IMR-90 (cell line): ENCODE measurements around the gene ZNF506. TPM values are rescaled to one million over a fixed set of nuclear protein-coding genes. Genes with fewer than 3 reads are reported as not detected.
"Not testable (repeated sequence)": the region's sequence is repeated elsewhere in the genome, so short reads cannot be mapped to it uniquely, and the experiment has no call there.

Source experiments
- ATAC-seq: fragments of 200-7000 bp; cut with Tn5 transposase; 2 replicates; pipeline ENCODE4 v1.9.1; 2020; ENCODE audit warnings: low read depth, mild to moderate bottlenecking, moderate library complexity
- BruUV-seq: library from RNA; stranded (reverse); fragments of 400-500 nt; replicated peaks from 2 replicates; lab custom pipeline; 2021; lab: Mats Ljungman, UMichigan
- CTCF ChIA-PET: fragments of 300-600 bp; formaldehyde crosslinking; extraction: SDS; loops from one replicate; lab custom pipeline; 2021; ENCODE audit warnings: antibody characterized with exemption; lab: Yijun Ruan, JAX
- POLR2A ChIA-PET: fragments of 300-600 bp; sonication (Branson Sonifier 250); formaldehyde crosslinking; loops from one replicate; lab custom pipeline; 2022; ENCODE audit warnings: antibody characterized with exemption; ENCODE audit not compliant: unreplicated experiment; lab: Charles Lee
- DNase-seq: peaks from one replicate; pipeline ENCODE4 v3.0.0; 2013
- H2AFZ ChIP-seq: replicated peaks from 2 replicates; pipeline ENCODE3; 2013; ENCODE audit warnings: low read length, mild to moderate bottlenecking; ENCODE audit not compliant: poor library complexity
- H2AK5ac ChIP-seq: 2 replicates; pipeline ENCODE4 v1.6.1; 2013; ENCODE audit warnings: low read depth, low read length, inconsistent platforms
- H2AK9ac ChIP-seq: replicated peaks from 2 replicates; pipeline ENCODE3; 2013; ENCODE audit warnings: mild to moderate bottlenecking, low read depth, low read length, moderate library complexity; ENCODE audit not compliant: poor library complexity
- H2BK120ac ChIP-seq: 2 replicates; pipeline ENCODE4 v1.6.1; 2013; ENCODE audit warnings: low read depth, low read length, inconsistent platforms
- H2BK15ac ChIP-seq: 3 replicates; pipeline ENCODE4 v1.6.1; 2013; ENCODE audit warnings: low read depth, low read length, inconsistent platforms
- H2BK20ac ChIP-seq: 2 replicates; pipeline ENCODE4 v1.6.1; 2013; ENCODE audit warnings: low read depth, mild to moderate bottlenecking, inconsistent platforms, low read length, moderate library complexity
- H2BK5ac ChIP-seq: 2 replicates; pipeline ENCODE4 v1.6.1; 2013; ENCODE audit warnings: mild to moderate bottlenecking, low read depth, low read length, inconsistent platforms; ENCODE audit not compliant: poor library complexity, severe bottlenecking
- H3K14ac ChIP-seq: replicated peaks from 2 replicates; pipeline ENCODE4 v1.6.1; 2013; ENCODE audit warnings: low read depth, low read length, inconsistent platforms
- H3K18ac ChIP-seq: 2 replicates; pipeline ENCODE4 v1.6.1; 2013; ENCODE audit warnings: low read depth, low read length, control low read depth
- H3K23ac ChIP-seq: 2 replicates; pipeline ENCODE4 v1.6.1; 2013; ENCODE audit warnings: low read depth, low read length, inconsistent platforms
- H3K27ac ChIP-seq: 2 replicates; pipeline ENCODE4 v1.5.1; 2013; ENCODE audit warnings: mild to moderate bottlenecking, control low read depth, low read length; ENCODE audit not compliant: insufficient read depth
- H3K27me3 ChIP-seq: 2 replicates; pipeline ENCODE4 v1.6.1; 2013; ENCODE audit warnings: low read length; ENCODE audit not compliant: control insufficient read depth, insufficient read depth
- H3K36me3 ChIP-seq: 2 replicates; pipeline ENCODE4 v1.6.1; 2013; ENCODE audit warnings: low read length, mixed read lengths; ENCODE audit not compliant: control insufficient read depth, insufficient read depth
- H3K4ac ChIP-seq: 2 replicates; pipeline ENCODE4 v1.6.1; 2013; ENCODE audit warnings: low read depth, low read length, inconsistent platforms
- H3K4me1 ChIP-seq: 2 replicates; pipeline ENCODE4 v1.6.1; 2013; ENCODE audit warnings: low read length, mixed read lengths; ENCODE audit not compliant: control insufficient read depth, insufficient read depth
- H3K4me2 ChIP-seq: 2 replicates; pipeline ENCODE4 v1.6.1; 2013; ENCODE audit warnings: low read depth, mild to moderate bottlenecking, control low read depth, low read length, moderate library complexity
- H3K4me3 ChIP-seq: 2 replicates; pipeline ENCODE4 v1.5.1; 2013; ENCODE audit warnings: low read depth, mild to moderate bottlenecking, control low read depth, low read length, moderate library complexity; ENCODE audit not compliant: insufficient read depth
- H3K56ac ChIP-seq: 2 replicates; pipeline ENCODE4 v1.6.1; 2013; ENCODE audit warnings: low read length, inconsistent platforms; ENCODE audit not compliant: insufficient read depth; ENCODE audit errors: extremely low read depth
- H3K79me1 ChIP-seq, 2 experiments: 2 replicates each; pipeline ENCODE4 v1.6.1; 2013; ENCODE audit warnings: low read length in 2 of 2, inconsistent platforms in 1 of 2, low read depth in 1 of 2
- H3K9ac ChIP-seq: 2 replicates; pipeline ENCODE4 v1.6.1; 2013; ENCODE audit warnings: low read depth, low read length, control low read depth
- H3K9me1 ChIP-seq: 2 replicates; pipeline ENCODE4 v1.6.1; 2013; ENCODE audit warnings: low read length, inconsistent platforms; ENCODE audit not compliant: insufficient read depth
- H3K9me3 ChIP-seq: 2 replicates; pipeline ENCODE4 v1.6.1; 2013; ENCODE audit warnings: low read length; ENCODE audit not compliant: control insufficient read depth, insufficient read depth
- H4K20me1 ChIP-seq: 2 replicates; pipeline ENCODE4 v1.6.1; 2013; ENCODE audit warnings: low read length, inconsistent platforms; ENCODE audit not compliant: insufficient read depth
- H4K5ac ChIP-seq: 2 replicates; pipeline ENCODE4 v1.6.1; 2013; ENCODE audit warnings: mild to moderate bottlenecking, low read depth, low read length, control low read depth
- H4K8ac ChIP-seq, 2 experiments: 2 replicates each; pipeline ENCODE4 v1.6.1; 2013; ENCODE audit warnings: low read depth in 2 of 2, low read length in 2 of 2, control low read depth in 1 of 2, inconsistent platforms in 1 of 2
- H4K91ac ChIP-seq: 2 replicates; pipeline ENCODE4 v1.6.1; 2013; ENCODE audit warnings: low read depth, low read length, inconsistent platforms; ENCODE audit not compliant: insufficient read depth
- WGBS, 2 experiments: methylation state at CpG; one replicate each; pipeline versions ENCODE4 v1.1.5 to v1.1.7; 2013; ENCODE audit warnings: missing lambda C conversion rate in 2 of 2; ENCODE audit not compliant: insufficient read length in 1 of 2; ENCODE audit errors: extremely low coverage in 2 of 2; 5-methylcytosine and 5-hydroxymethylcytosine counted together
- dilution Hi-C: fragments of 300-500 bp; cut with HindIII; formaldehyde crosslinking; loops from one replicate; pipeline ENCODE4 v1.14.3; 2018; ENCODE audit warnings: low sequenced_read_pairs; ENCODE audit not compliant: unreplicated experiment
- in situ Hi-C: fragments of 300-500 bp; cut with MboI; formaldehyde crosslinking; loops from 3 replicates; pipeline ENCODE4 v1.14.3; 2019; ENCODE audit warnings: low sequenced_read_pairs, inconsistent platforms, mixed read lengths
- intact Hi-C: fragments of 100-400 bp; cut with micrococcal nuclease; formaldehyde crosslinking; loops from 2 replicates; pipeline ENCODE4 v1.10.0; 2022
- polyA plus RNA-seq, 3 experiments: library from polyadenylated mRNA; depleted of rRNA; stranded (reverse); fragments of >200 nt; gene quantifications; 2 replicates each; pipeline ENCODE4 v1.2.3, GENCODE V29; 2012; ENCODE audit warnings: low replicate concordance in 1 of 3
- total RNA-seq: library from RNA; depleted of rRNA; stranded (reverse); fragments of >200 nt; gene quantifications from 2 replicates; pipeline ENCODE4 v1.2.3, GENCODE V29; 2012

The ZNF506 gene
- total and polyA plus RNA-seq, 2 of the 4 experiments (the other 2 are of a cell fraction) = 2.4 to 6.1 TPM

DNA sequence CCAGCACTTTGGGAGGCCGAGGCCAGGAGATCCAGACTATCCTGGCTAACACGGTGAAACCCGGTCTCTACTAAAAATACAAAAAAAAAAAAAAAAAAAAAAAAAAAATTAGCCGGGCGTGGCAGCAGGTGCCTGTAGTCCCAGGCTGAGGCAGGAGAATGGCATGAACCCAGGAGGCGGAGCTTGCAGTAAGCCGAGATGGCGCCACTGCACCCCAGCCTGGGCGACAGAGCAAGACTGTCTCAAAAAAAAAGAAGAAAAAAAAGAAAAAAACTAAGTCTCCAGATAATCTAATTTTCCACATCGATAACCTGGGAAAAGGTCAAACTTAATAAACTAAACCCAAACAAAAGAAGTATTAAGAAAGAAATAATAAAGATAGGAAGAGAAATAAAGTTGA lies 49.6 kb downstream of the ZNF506 start:
- H2AK5ac ChIP-seq, BruUV-seq, CTCF ChIA-PET, H3K9me3 ChIP-seq, dilution Hi-C loops, H3K4ac ChIP-seq, H3K18ac ChIP-seq, H2BK15ac ChIP-seq, H2AK9ac ChIP-seq, H3K23ac ChIP-seq, H3K4me1 ChIP-seq, H3K27me3 ChIP-seq, H4K8ac ChIP-seq, H4K5ac ChIP-seq, DNase-seq, intact Hi-C loops, H4K20me1 ChIP-seq, H3K9me1 ChIP-seq, H3K4me2 ChIP-seq, in situ Hi-C loops, H3K4me3 ChIP-seq, H3K27ac ChIP-seq, H3K14ac ChIP-seq, H2BK120ac ChIP-seq, H3K36me3 ChIP-seq, H3K79me1 ChIP-seq, H2BK20ac ChIP-seq, H2AFZ ChIP-seq, ATAC-seq, H4K91ac ChIP-seq, H3K9ac ChIP-seq, POLR2A ChIA-PET, H2BK5ac ChIP-seq, H3K56ac ChIP-seq: not testable (repeated sequence)
- no CpG with 5 or more reads among the region's 10 CpGs for WGBS, 2 experiments

DNA sequence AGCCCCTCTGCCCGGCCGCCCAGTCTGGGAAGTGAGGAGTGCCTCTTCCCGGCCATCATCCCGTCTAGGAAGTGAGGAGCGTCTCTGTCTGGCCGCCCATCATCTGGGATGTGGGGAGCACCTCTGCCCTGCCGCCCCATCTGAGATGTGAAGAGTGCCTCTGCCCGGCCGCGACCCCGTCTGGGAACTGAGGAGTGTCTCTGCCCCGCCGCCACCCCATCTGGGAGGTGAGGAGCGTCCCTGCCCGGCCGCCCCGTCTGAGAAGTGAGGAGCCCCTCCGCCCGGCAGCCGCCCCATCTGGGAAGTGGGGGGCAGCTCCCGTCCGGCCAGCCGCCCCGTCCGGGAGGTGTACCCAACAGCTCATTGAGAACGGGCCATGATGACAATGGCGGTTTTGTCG lies 51.6 kb downstream of the ZNF506 start:
- H3K9ac ChIP-seq, H4K20me1 ChIP-seq, H3K56ac ChIP-seq, H2BK5ac ChIP-seq, BruUV-seq, H3K4me2 ChIP-seq, intact Hi-C loops, H3K4me1 ChIP-seq, H4K8ac ChIP-seq, H3K27me3 ChIP-seq, H2AK9ac ChIP-seq, H2BK20ac ChIP-seq, H3K4me3 ChIP-seq, H3K18ac ChIP-seq, POLR2A ChIA-PET, H3K14ac ChIP-seq, H2BK120ac ChIP-seq, H4K91ac ChIP-seq, H2AFZ ChIP-seq, H3K36me3 ChIP-seq, H3K4ac ChIP-seq, H3K27ac ChIP-seq, H3K9me1 ChIP-seq, H3K23ac ChIP-seq, dilution Hi-C loops, H4K5ac ChIP-seq, CTCF ChIA-PET, H3K79me1 ChIP-seq, H2BK15ac ChIP-seq, H3K9me3 ChIP-seq, in situ Hi-C loops, ATAC-seq, DNase-seq, H2AK5ac ChIP-seq: not testable (repeated sequence)
- WGBS, 2 experiments = 94% methylated on average over 2 of the region's 28 CpGs; no CpG with 5 or more reads in 1 of the 2 experiments
